ENCODE measurements around the gene ARSG. TPM values are rescaled to one million over a fixed set of nuclear protein-coding genes. Genes with fewer than 3 reads are reported as not detected.
"Not testable (repeated sequence)": the region's sequence is repeated elsewhere in the genome, so short reads cannot be mapped to it uniquely, and the experiment has no call there.

The ARSG gene
- total and polyA plus RNA-seq, 2 of the 4 experiments (the other 2 are of a cell fraction) = 2.9 to 3.0 TPM

- CTCF ChIA-PET; H2BK15ac ChIP-seq (ENCODE audit: low read depth, low read length); H4K20me1 ChIP-seq (ENCODE audit: insufficient read depth, low read length); ATAC-seq (ENCODE audit: low read depth); H3K56ac ChIP-seq (ENCODE audit: extremely low read depth, insufficient read depth, low read length); H3K27me3 ChIP-seq (ENCODE audit: control insufficient read depth, insufficient read depth, low read length); H2AK9ac ChIP-seq (replicated peaks; ENCODE audit: low read depth, low read length, poor library complexity); H3K79me1 ChIP-seq (ENCODE audit: low read depth in 1 of 2, low read length in 2 of 2); H4K91ac ChIP-seq (ENCODE audit: insufficient read depth, low read depth, low read length); H2AK5ac ChIP-seq (ENCODE audit: low read depth, low read length); H3K4me2 ChIP-seq (ENCODE audit: low read depth, low read length); dilution Hi-C loops (cut with HindIII; ENCODE audit: low sequenced_read_pairs, unreplicated experiment); H2BK120ac ChIP-seq (ENCODE audit: low read depth, low read length); DNase-seq; intact Hi-C loops (cut with micrococcal nuclease); H3K27ac ChIP-seq (ENCODE audit: insufficient read depth, low read length); POLR2A ChIA-PET (ENCODE audit: unreplicated experiment); H3K4me3 ChIP-seq (ENCODE audit: insufficient read depth, low read depth, low read length); H3K36me3 ChIP-seq (ENCODE audit: control insufficient read depth, insufficient read depth, low read length); H3K4ac ChIP-seq (ENCODE audit: low read depth, low read length); H3K4me1 ChIP-seq (ENCODE audit: control insufficient read depth, insufficient read depth, low read length); H2BK5ac ChIP-seq (ENCODE audit: low read depth, low read length, poor library complexity, severe bottlenecking); H3K14ac ChIP-seq (replicated peaks; ENCODE audit: low read depth, low read length); H3K9me1 ChIP-seq (ENCODE audit: insufficient read depth, low read length); H3K9me3 ChIP-seq (ENCODE audit: control insufficient read depth, insufficient read depth, low read length); H3K23ac ChIP-seq (ENCODE audit: low read depth, low read length); in situ Hi-C loops (cut with MboI; ENCODE audit: low sequenced_read_pairs); H4K5ac ChIP-seq (ENCODE audit: low read depth, low read length); H2BK20ac ChIP-seq (ENCODE audit: low read depth, low read length); H3K9ac ChIP-seq (ENCODE audit: low read depth, low read length); H2AFZ ChIP-seq (replicated peaks; ENCODE audit: low read length, poor library complexity); BruUV-seq (replicated peaks); H4K8ac ChIP-seq (ENCODE audit: low read depth in 2 of 2, low read length in 2 of 2); H3K18ac ChIP-seq (ENCODE audit: low read depth, low read length): not testable (repeated sequence)
- 60% methylated on average over 1 of the region's 3 CpGs; no CpG with 5 or more reads in 1 of the 2 experiments for WGBS, 2 experiments (ENCODE audit: extremely low coverage in 2 of 2, insufficient read length in 1 of 2)
Measured at GRCh38 chr17:68276339-68276738, 15.0 kb upstream of the ARSG start.

Data from IMR-90 (cell line).